Prostate gland (tissue), 1 donor: ENCODE data around the gene CHMP3.

Experiments used
- POLR2A ChIP-seq: fragments of 450-650 bp; IDR thresholded peaks from one replicate; pipeline ENCODE4 v1.6.1; 2016; ENCODE audit warnings: antibody characterized with exemption, mild to moderate bottlenecking
- POLR2AphosphoS5 ChIP-seq: sonication (generic); formaldehyde crosslinking; IDR thresholded peaks from one replicate; pipeline ENCODE4 v1.6.1; 2017; ENCODE audit warnings: antibody characterized with exemption

DNA sequence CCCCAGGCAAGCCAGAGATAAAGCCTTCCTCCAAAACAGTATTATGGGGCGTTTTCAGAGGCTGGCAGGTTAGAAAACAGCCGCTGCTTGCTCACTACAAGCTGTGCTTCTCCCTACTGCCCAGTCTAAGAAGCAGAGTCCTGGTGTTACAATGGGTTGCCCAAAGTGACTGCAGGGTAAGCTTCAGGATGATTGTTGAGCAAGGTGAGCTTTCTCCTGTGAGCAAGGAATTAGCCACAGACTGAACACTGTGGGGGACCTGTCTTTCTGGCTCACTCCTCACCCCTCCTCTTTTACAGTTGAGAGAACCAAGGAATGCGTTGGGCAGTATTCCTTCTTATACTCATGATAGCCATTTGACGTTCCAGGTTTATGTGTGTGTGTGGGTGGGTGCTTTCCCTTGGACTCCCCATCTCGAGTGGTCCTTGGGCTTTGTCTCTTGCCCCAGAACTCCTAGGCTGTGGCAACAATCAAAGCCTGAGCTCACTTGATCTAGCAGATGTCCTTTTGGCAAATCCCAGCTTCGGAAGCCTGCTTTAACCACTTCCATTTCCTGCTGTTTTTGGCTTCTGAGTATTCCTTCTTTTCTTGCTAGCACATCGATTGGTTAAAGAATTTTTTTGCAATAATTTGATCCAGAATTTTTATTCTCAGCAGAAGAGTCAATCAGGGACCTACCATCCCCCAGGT lies 74.5 kb downstream of the CHMP3 start:
- TF ChIP-seq POLR2AphosphoS5 (no peak), POLR2A (no peak)
